Left renal cortex interstitium (tissue), 4 donors: ENCODE results near the gene FIGLA. TPM values are rescaled to one million over a fixed set of nuclear protein-coding genes. Genes with fewer than 3 reads are reported as not detected.
"Not testable (repeated sequence)": the region's sequence is repeated elsewhere in the genome, so short reads cannot be mapped to it uniquely, and the experiment has no call there.

Source experiments
- DNase-seq, 4 donors: peaks; one replicate each; pipeline ENCODE4 v3.0.0-alpha.2; 2013; ENCODE audit warnings: low read depth in 4 of 4, low spot score in 2 of 4, missing footprints in 1 of 4
- polyA plus RNA-seq, 4 donors: library from polyadenylated mRNA; unstranded; fragments of 120-200 nt; gene quantifications; one replicate each; pipeline ENCODE4 v1.2.1, GENCODE V29; 2013; ENCODE audit not compliant: insufficient read length in 4 of 4

Gene FIGLA
- polyA plus RNA-seq, 4 donors, result not detected

DNA sequence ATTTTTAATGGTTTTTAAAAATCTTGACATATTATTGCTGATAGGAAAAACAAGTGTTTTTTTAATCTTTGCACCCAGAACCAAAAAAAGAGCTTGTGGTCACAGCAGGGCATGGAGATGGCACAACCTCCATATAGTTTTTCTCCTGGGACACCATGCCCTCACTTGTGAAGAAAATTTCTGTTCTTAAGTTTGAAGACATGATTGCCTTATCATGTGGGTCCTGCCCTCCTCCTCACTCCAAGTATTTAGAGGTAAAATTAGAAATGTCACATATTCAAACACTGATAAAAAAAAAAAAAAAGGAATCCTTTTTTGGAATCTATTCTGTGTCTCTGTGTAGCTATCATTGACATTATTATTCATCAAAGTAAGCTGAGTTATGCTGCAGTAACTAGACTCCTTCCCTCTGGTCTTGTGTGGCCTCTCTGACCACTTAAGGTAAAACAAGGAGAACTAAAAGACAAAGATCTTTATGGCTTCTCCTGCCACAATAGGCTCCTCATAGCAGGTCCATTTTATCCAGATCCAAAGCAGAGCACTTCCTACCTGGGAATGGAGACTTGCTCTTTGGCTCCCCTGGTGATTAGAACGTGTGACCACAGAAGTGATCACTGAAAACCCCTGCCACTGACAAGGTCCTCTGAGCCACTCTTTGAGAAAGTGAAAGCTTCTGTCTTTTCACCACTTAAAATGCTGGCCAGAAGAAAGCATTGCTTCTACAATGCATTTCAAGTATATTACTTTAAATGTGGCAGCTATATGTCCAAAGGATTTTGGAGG, 42.2 kb downstream of the FIGLA start:
- no peak for DNase-seq

- DNase-seq, result no peak
These were observed 43.2 kb downstream of the FIGLA start for GRCh38 chr2:70747284-70747683.

- DNase-seq, result no peak
These were observed 44.1 kb downstream of the FIGLA start for GRCh38 chr2:70746094-70746974.

- no peak for DNase-seq
These were observed 45.1 kb downstream of the FIGLA start for GRCh38 chr2:70745276-70745825.

DNA sequence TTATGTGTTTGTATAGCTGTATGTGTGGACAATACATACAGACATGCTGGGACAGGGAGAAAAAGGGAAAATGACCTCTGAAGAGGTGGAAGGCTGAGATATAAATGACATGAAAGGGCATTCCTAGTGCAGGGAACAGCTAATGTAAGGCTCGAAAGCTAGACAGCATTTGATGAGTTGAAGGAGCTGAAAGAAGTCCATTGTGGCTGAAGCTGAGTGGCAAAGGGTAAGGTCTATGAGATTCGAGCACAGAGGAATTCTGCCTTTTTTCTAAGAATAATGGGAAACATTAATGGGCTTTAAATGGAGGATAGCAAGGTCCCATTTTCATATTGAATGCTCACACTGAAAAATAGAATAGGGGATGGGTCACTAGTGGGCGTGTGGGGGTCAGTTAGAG, 46.0 kb downstream of the FIGLA start:
- no peak for DNase-seq

DNA sequence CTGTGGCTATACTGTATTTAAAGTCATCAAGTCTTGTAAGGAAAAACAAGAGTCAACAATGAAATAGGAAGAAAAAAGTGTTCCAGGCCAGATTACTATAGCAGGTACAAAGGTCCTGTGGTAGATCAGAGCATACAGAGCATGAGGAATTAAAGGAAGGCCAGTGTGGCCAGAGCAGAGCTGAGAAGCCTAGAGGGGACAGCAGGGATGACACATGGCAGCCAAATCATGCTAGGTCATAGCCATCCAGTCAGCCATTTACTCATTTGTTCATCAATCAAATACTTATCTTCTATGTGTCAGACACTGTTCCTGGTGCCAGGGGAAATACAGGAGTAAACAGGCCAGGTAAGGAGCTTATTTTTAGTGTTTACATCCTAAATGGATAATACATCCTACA, 46.8 kb downstream of the FIGLA start:
- DNase-seq, result no peak

DNA sequence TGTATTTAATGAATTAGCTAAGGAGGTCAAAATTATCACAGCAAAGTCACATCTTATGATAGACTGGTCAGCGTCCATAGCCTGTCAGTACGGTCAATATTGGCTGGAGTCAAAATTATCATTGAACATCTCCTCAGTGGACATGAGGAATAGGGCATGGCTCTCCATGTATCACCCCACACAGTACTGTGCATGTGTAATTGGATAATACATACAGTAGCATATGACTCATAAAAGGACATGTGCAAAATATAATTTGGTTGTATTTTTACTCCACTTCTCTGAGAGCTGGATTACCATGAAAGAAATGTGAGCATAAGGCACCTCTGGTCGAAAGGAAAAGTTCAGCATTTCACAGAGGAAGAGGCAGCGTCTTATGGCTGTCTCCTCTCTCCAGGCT, 47.4 kb downstream of the FIGLA start:
- DNase-seq, result no peak

- not testable (repeated sequence) for DNase-seq
These were observed 51.0 kb downstream of the FIGLA start for GRCh38 chr2:70739492-70739891.

DNA sequence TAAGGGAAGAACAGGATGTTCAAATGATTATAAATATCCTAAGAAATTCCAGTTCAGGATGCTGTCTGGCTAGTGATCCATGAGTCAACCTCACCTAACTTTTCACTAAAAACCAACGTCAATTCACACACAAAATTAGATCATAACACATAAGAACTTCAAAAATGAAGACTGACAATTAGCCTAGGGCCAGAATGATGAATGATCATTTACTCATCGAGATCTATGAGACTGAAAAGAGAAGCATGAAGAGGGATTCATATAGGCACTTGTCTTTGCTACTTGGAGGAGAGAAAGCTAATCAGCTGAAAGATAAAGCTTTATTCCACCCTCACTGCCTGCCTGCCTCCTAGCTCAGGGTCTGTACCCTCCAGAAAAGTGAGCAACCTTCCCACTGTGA, 52.3 kb downstream of the FIGLA start:
- no peak for DNase-seq

GRCh38 chr2:70735071-70735470, 55.4 kb downstream of the FIGLA start:
- DNase-seq, result no peak

DNA sequence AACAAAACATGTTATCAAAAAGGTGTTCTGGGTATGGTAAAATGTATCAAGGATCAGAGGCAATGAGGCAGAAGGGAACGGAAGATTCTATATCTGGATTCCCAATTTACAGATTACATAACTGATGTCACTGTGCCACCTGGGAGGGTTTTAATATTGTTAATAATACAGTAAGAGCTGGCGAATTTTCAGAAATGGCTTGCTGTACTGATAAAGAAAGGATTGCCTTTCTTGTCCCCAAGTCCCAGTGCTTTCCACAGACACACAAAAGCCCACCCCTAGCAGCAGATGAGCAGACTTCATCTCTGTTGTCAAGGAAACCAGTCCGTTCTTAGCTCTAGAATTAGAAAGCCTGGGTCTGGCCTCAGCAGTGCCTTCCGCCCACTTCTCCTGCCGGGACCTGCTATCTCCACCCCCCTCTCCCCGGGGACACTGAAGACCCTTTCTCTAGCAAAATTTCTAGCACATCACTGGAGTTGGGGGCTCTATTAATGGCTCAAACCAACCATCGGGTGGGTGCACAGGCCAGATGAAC, 56.7 kb downstream of the FIGLA start:
- no peak for DNase-seq

GRCh38 chr2:70732766-70733645, 57.4 kb downstream of the FIGLA start:
- DNase-seq, result no peak

DNA sequence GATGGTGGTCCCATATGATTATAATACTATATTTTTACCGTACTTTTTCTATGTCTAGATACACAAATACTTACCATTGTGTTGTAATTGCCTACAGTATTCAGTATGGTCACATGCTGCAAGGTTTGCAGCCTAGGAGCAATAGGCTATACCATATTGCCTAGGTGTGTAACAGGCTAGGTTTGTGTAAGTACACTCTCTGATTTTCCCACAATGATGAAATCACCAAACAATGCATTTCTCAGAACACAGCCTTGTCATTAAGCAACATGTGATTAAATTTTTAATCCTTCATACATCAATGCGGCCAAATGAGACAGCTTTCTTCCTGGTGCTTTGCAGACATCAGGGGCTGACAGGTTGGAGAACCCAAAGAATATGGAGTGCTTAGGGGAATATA, 59.7 kb downstream of the FIGLA start:
- no peak for DNase-seq

DNA sequence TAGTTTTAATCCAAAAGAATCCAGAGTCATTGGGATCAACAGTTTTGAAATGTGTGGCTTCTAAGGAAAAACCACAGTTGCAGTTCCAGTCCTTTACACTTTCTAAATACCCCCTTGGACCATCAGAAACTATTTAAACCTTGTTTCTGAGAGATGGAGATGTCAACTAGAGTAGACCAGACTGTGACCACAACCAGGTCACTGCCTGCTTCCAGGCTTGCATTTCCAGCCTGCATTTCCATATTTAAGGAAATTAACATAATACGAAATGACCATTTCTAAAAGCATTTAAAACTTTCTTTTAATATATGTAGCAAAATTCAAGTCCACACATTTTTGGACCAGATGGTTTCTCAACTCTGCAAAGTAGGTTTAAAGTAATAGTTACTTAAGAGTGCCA, 60.8 kb downstream of the FIGLA start:
- DNase-seq, result no peak

GRCh38 chr2:70728128-70728527, 62.3 kb downstream of the FIGLA start:
- no peak for DNase-seq

Other genes starting within 250 kb of the FIGLA start
- 10 to 100 TPM; 14.9 to 21.6 (median 17.3) TPM for gene TGFA, start 236.8 kb downstream of the FIGLA start, polyA plus RNA-seq
- gene ADD2, start 22.4 kb downstream of the FIGLA start, polyA plus RNA-seq, result 1 to 10 TPM; 4.2 to 7.5 (median 6.1) TPM
- gene CLEC4F, start 30.0 kb upstream of the FIGLA start, polyA plus RNA-seq, result under 1 TPM in 2 of 4 donors, not detected in 2; 0.06 to 0.08 TPM
- gene CD207, start 45.2 kb upstream of the FIGLA start, polyA plus RNA-seq, result under 1 TPM in 2 of 4 donors, not detected in 2; 0.06 to 0.08 TPM
- gene VAX2, start 109.9 kb upstream of the FIGLA start, polyA plus RNA-seq, result 1 to 10 TPM in 1 of 4 donors, under 1 TPM in 2, not detected in 1; 0.38 to 1.0 (median 0.96) TPM
- gene ATP6V1B1, start 145.3 kb upstream of the FIGLA start, polyA plus RNA-seq, result 10 to 100 TPM; 67.2 to 92.1 (median 80.4) TPM
- gene ANKRD53, start 188.0 kb upstream of the FIGLA start, polyA plus RNA-seq, result 1 to 10 TPM in 3 of 4 donors, under 1 TPM in 1; 0.68 to 1.8 (median 1.4) TPM
- 10 to 100 TPM; 51.1 to 59.2 (median 52.3) TPM for gene TEX261, start 204.2 kb upstream of the FIGLA start, polyA plus RNA-seq